ENCODE measurements around the gene MYMK.

DNA sequence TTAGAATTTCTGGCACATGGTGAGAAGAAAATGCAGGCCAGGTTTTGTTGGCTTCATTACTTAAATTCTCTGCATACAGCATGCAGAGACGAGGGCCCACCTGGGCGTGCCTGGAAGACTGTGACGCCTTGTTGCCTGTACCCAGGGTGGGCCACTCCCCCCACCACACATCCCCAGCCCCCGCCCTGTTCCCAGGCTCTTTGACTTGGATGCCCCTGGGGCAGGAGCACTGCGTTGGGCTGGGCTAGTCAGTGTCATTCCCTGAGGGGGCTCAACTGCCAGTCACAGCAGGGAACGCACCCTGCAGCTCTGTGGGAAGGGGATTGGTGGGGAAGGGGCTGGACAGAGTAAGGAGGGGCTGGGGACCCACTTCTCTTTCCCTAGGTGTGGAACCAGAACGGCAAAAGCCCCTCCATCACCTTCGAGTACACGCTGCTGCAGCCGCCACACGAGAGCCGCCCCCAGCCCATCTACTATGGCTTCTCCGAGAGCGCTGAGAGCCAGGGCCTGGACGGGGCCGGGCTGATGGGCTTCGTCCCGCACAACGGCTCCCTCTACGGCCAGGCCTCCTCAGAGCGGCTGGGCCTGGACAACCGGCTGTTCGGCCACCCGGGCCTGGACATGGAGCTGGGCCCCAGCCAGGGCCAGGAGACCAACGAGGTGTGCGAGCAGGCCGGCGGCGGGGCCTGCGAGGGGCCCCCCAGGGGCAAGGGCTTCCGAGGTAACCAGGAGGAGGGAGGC is 29.4 kb upstream of the MYMK start:
- TF ChIP-seq, protein P1, sequence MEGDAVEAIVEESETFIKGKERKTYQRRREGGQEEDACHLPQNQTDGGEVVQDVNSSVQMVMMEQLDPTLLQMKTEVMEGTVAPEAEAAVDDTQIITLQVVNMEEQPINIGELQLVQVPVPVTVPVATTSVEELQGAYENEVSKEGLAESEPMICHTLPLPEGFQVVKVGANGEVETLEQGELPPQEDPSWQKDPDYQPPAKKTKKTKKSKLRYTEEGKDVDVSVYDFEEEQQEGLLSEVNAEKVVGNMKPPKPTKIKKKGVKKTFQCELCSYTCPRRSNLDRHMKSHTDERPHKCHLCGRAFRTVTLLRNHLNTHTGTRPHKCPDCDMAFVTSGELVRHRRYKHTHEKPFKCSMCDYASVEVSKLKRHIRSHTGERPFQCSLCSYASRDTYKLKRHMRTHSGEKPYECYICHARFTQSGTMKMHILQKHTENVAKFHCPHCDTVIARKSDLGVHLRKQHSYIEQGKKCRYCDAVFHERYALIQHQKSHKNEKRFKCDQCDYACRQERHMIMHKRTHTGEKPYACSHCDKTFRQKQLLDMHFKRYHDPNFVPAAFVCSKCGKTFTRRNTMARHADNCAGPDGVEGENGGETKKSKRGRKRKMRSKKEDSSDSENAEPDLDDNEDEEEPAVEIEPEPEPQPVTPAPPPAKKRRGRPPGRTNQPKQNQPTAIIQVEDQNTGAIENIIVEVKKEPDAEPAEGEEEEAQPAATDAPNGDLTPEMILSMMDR (IDR thresholded peaks at IDR 0.05): no peak
- TF ChIP-seq POLR2A (IDR thresholded peaks at IDR 0.05): no peak

All from uterus (tissue), 2 donors.